OCI-LY7 (cell line): ENCODE measurements around the gene CTCF.

ENCODE experiments used
- EZH2phosphoT487 ChIP-seq: fragments of 200-600 bp; sonication (generic); IDR thresholded peaks from 2 replicates; pipeline ENCODE4 v1.6.1; 2018; ENCODE audit warnings: low read depth, borderline replicate concordance, mild to moderate bottlenecking, mixed run types, antibody characterized with exemption, low read length, moderate library complexity, mixed read lengths
- TF ChIP-seq, protein P1 (sequence below): fragments of 200-600 bp; sonication (generic); conservative IDR thresholded peaks from 2 replicates; pipeline ENCODE4 v1.5.1; 2014; ENCODE audit warnings: mild to moderate bottlenecking, antibody characterized with exemption, low read length, moderate library complexity, mixed read lengths

DNA sequence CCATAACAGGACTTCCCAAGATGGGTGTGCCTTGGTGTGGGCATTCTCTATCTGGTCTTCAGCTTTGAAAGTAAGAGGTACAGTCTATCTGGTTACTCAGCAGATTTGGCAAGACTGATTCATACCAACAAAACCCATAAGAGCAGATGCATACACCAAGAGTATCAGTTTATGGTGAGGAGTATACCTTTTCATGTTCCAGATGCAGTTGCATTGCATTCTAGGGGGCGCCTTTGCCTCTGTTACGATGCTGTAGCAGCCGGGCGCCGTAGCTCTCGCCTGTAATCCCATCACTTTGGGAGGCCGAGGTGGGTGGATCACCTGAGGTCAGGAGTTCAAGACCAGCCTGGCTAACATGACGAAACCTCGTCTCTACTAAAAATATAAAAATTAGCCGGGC lies 51.5 kb downstream of the CTCF start:
- TF ChIP-seq, protein P1, sequence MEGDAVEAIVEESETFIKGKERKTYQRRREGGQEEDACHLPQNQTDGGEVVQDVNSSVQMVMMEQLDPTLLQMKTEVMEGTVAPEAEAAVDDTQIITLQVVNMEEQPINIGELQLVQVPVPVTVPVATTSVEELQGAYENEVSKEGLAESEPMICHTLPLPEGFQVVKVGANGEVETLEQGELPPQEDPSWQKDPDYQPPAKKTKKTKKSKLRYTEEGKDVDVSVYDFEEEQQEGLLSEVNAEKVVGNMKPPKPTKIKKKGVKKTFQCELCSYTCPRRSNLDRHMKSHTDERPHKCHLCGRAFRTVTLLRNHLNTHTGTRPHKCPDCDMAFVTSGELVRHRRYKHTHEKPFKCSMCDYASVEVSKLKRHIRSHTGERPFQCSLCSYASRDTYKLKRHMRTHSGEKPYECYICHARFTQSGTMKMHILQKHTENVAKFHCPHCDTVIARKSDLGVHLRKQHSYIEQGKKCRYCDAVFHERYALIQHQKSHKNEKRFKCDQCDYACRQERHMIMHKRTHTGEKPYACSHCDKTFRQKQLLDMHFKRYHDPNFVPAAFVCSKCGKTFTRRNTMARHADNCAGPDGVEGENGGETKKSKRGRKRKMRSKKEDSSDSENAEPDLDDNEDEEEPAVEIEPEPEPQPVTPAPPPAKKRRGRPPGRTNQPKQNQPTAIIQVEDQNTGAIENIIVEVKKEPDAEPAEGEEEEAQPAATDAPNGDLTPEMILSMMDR, result peak; percentile 66
- no peak for TF ChIP-seq EZH2phosphoT487
